ENCODE results near the gene NPPA.

The NPPA gene

GRCh38 chr1:11796036-11796828, 51.4 kb downstream of the NPPA start:
- no peaks in the 10 kb centered on the region for H3K79me2 ChIP-seq (ENCODE audit: insufficient read depth, low read length)
- no peak overlapping the region for H3K4me3 ChIP-seq (ENCODE audit: low read depth, low read length, poor library complexity, severe bottlenecking)
- H3K4me1 ChIP-seq (ENCODE audit: insufficient read depth, low read length, severe bottlenecking), result no peaks in the 10 kb centered on the region
- no peak overlapping the region for H3K9ac ChIP-seq (ENCODE audit: low read length)
- no peaks in the 10 kb centered on the region for H4K20me1 ChIP-seq (ENCODE audit: insufficient read depth, low read length)
- no peak overlapping the region for H2AFZ ChIP-seq (ENCODE audit: low read length)
- peaks cover 62% of the 10 kb centered on the region for H3K36me3 ChIP-seq (ENCODE audit: insufficient read depth, low read length)
- no peak overlapping the region for H3K27ac ChIP-seq (ENCODE audit: low read depth, low read length, poor library complexity, severe bottlenecking)
- H3K9me2 ChIP-seq (ENCODE audit: low read depth, low read length), result no peaks in the 10 kb centered on the region
- no peaks in the 10 kb centered on the region for H3K27me3 ChIP-seq (ENCODE audit: insufficient read depth, low read length)
- H3K9me3 ChIP-seq (ENCODE audit: low read length), result no peaks in the 10 kb centered on the region
- no peak overlapping the region for H3K4me2 ChIP-seq (ENCODE audit: low read length)
- TF ChIP-seq CTCF (IDR thresholded peaks at IDR 0.05; ENCODE audit: low read length) (no peak), EZH2 (IDR thresholded peaks at IDR 0.05; ENCODE audit: borderline replicate concordance, low read length) (no peak)
- H3F3A ChIP-seq (ENCODE audit: insufficient read depth, low read length), result no peaks in the 10 kb centered on the region

Measured in OCI-LY1 (cell line).